GM12874 (cell line): ENCODE results near the gene RAB25.

Experiments
- CTCF ChIP-seq: IDR thresholded peaks from 2 replicates; pipeline ENCODE4 v1.5.1; 2011; ENCODE audit warnings: low read depth, mild to moderate bottlenecking, control low read depth, low read length, moderate library complexity; ENCODE audit not compliant: insufficient read depth

RAB25 gene

DNA sequence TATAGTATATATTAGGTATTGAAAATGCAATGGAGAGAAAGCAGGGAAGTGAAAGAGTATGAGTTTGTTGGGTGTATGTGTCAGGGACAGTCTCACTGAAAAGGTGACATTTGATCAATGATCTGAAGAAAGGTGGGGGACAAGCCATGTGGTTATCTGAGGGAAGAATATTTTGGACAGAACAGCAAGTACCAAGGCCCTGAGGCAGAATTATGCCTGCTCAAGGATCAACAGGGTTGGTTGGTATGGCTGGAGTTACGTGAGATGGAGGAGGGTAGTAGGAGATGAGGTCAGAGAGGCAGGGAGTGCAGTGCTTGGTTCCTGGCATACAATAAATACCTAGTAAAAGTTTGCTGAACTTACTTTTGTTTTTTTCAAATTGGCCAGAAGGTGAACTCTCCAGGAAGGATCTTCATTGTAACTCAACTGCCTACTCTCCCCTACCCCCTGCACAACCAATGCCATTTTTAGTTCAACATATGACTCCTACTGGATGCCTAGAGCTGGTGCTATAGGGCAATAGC is 4.6 kb upstream of the RAB25 start:
- no peak for TF ChIP-seq CTCF

DNA sequence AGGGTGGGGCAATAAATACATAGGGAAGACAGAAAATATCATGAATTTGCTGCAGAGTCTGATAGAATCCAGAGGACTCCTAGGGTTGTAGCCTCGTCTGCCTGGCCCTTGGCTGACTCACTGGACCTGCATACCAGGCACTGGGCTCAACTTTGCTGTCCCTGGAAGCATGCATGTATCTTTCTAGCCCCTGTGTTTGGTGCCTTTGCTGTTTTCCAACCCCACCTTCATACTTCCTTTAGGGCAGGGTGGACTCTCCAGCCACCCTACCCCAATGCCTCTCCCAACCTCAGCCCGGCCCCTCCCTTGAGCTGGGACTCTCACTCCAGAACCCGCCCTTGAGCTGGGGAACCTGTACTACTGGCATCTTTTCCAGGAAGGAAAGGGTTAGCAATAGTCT is 1.2 kb downstream of the RAB25 start:
- no peak for TF ChIP-seq CTCF

DNA sequence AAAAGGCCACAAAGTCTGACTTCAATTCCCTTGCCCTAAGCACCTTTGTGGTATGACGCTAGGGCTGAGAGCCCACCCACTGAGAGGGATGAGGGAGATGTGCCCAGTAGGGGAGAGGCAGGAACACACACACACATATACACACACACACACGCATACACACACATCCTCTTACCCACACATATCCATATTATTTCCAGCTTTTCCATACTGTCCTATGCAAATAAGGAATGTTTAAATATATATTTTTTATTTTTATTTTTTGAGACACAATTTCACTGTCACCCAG is 3.0 kb downstream of the RAB25 start:
- no peak for TF ChIP-seq CTCF

- TF ChIP-seq CTCF: no peak
Measured at GRCh38 chr1:156064615-156065014, 3.7 kb downstream of the RAB25 start.

DNA sequence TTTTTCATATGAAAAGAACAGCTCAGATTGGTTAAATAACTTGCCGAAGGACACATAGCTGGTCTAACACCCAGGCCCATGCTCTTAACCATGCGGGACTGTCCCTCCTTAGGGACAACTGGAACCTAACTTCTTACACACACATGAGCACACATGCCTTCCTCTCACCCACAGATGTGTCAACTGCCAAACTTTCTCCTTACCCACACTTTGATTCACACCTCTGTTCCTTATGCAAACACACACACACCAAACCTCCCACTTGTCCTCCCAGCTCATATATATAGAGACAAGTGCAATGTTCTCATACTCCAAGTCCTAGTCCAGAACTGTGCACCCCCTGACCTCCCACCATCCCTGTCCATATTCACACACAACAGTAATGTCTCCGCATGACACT is 4.3 kb downstream of the RAB25 start:
- TF ChIP-seq CTCF: no peak

- TF ChIP-seq CTCF: no peak
Measured at GRCh38 chr1:156065871-156066270, 4.9 kb downstream of the RAB25 start.

DNA sequence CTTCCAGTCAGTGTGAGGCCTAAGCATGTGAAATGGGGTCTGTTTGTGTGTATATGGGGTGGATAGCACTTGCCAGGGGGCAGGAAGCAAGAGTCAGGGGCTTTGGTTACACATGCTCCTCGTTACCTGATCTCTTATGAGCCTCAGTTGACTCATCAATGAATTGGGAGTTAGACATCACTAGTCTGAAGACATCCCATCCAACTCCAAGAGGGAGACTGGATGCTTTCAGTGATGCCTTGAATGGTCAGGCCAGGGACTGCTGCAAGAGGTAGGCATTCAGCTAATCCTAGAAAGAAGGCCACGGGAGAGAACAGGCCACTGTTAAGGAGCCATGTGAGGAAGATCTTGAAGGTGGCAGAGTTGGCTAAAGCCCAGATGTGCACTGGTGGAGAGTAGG is 6.3 kb downstream of the RAB25 start:
- TF ChIP-seq CTCF: no peak
